SU-DHL-6 (cell line): ENCODE results near the gene IKZF2.

Experiments used
- H2AFZ ChIP-seq: fragments of 200-600 bp; sonication (generic); 2 replicates; pipeline ENCODE4 v1.6.1; 2014; ENCODE audit warnings: low read depth, mild to moderate bottlenecking, moderate library complexity, mixed read lengths, antibody characterized with exemption, low read length; ENCODE audit not compliant: severe bottlenecking
- H3F3A ChIP-seq: fragments of 200-600 bp; shearing (Covaris generic); 2 replicates; pipeline ENCODE4 v1.6.0; 2016; ENCODE audit warnings: antibody characterized with exemption, mild to moderate bottlenecking; ENCODE audit not compliant: insufficient read depth
- H3K27ac ChIP-seq: fragments of 200-600 bp; sonication (generic); 2 replicates; pipeline ENCODE4 v1.5.1; 2016; ENCODE audit warnings: low read depth, mild to moderate bottlenecking, low read length, moderate library complexity, mixed read lengths
- H3K27me3 ChIP-seq: fragments of 200-600 bp; sonication (generic), shearing (Covaris generic); 2 replicates; pipeline ENCODE4 v1.6.0; 2014; ENCODE audit warnings: mild to moderate bottlenecking, low read length
- H3K36me3 ChIP-seq: fragments of 200-600 bp; sonication (generic); 2 replicates; pipeline ENCODE4 v1.6.1; 2014; ENCODE audit warnings: mild to moderate bottlenecking, low read length, mixed read lengths
- H3K4me2 ChIP-seq: fragments of 300-600, 200-600 bp; shearing (Covaris generic), sonication (generic); 2 replicates; pipeline ENCODE4 v1.6.0; 2014; ENCODE audit warnings: low read length, low read depth, mild to moderate bottlenecking; ENCODE audit not compliant: poor library complexity, severe bottlenecking
- H3K4me3 ChIP-seq: fragments of 200-600 bp; sonication (generic); 2 replicates; pipeline ENCODE4 v1.5.1; 2014; ENCODE audit warnings: antibody characterized with exemption, low read length, mild to moderate bottlenecking, mixed read lengths; ENCODE audit not compliant: insufficient read depth, poor library complexity, severe bottlenecking
- H3K79me2 ChIP-seq: fragments of 200-600 bp; sonication (generic); 2 replicates; pipeline ENCODE4 v1.6.1; 2014; ENCODE audit warnings: mild to moderate bottlenecking, low read length, moderate library complexity; ENCODE audit not compliant: insufficient read depth
- H3K9ac ChIP-seq: fragments of 200-600 bp; sonication (generic); 2 replicates; pipeline ENCODE4 v1.7.0; 2014; ENCODE audit warnings: mild to moderate bottlenecking, low read length
- H3K9me2 ChIP-seq: fragments of 200-600 bp; sonication (generic); replicated peaks from 2 replicates; pipeline ENCODE4 v1.6.1; 2014; ENCODE audit warnings: low read length; ENCODE audit not compliant: insufficient read depth
- H3K9me3 ChIP-seq: fragments of 200-600 bp; sonication (generic); 2 replicates; pipeline ENCODE4 v1.6.1; 2014; ENCODE audit warnings: low read length, mixed read lengths; ENCODE audit not compliant: insufficient read depth
- H4K20me1 ChIP-seq: fragments of 200-600 bp; sonication (generic); 2 replicates; pipeline ENCODE4 v1.6.1; 2014; ENCODE audit warnings: low read depth, mild to moderate bottlenecking, antibody characterized with exemption, low read length, moderate library complexity, mixed read lengths
- CTCF ChIP-seq: fragments of 200-600 bp; sonication (generic); IDR thresholded peaks from one replicate; pipeline ENCODE4 v1.5.1; 2017; ENCODE audit warnings: antibody characterized with exemption, mild to moderate bottlenecking, low read length, moderate library complexity; ENCODE audit not compliant: insufficient read depth, poor library complexity, severe bottlenecking
- EZH2phosphoT487 ChIP-seq: fragments of 200-600 bp; sonication (generic), shearing (Covaris generic); conservative IDR thresholded peaks from 2 replicates; pipeline ENCODE4 v1.6.1; 2018; ENCODE audit warnings: mild to moderate bottlenecking, antibody characterized with exemption, low read length, moderate library complexity, mixed read lengths

The IKZF2 gene

GRCh38 chr2:212957624-212958023, 193.8 kb downstream of the IKZF2 start:
- Histone ChIP-seq H3K27ac (no peak overlapping the region), H4K20me1 (no peaks in the 10 kb centered on the region), H3K36me3 (0 out of 2 replicates have a peak, but pooled peaks cover 3% of the 10 kb centered on the region), H3K9ac (no peak overlapping the region), H3K79me2 (no peaks in the 10 kb centered on the region), H3K9me2 (no peaks in the 10 kb centered on the region), H3K27me3 (no peaks in the 10 kb centered on the region), H3F3A (no peaks in the 10 kb centered on the region), H3K4me2 (no peak overlapping the region), H3K9me3 (no peaks in the 10 kb centered on the region), H3K4me3 (no peak overlapping the region), H2AFZ (no peak overlapping the region)
- TF ChIP-seq CTCF (no peak), EZH2phosphoT487 (no peak)

- no peaks in the 10 kb centered on the region for H3K27me3 ChIP-seq
- H2AFZ ChIP-seq: no peak overlapping the region
- no peaks in the 10 kb centered on the region for H3F3A ChIP-seq
- no peak overlapping the region for H3K9ac ChIP-seq
- no peaks in the 10 kb centered on the region for H3K9me2 ChIP-seq
- H3K36me3 ChIP-seq: no peaks in the 10 kb centered on the region
- no peaks in the 10 kb centered on the region for H3K9me3 ChIP-seq
- no peaks in the 10 kb centered on the region for H4K20me1 ChIP-seq
- TF ChIP-seq CTCF (no peak), EZH2phosphoT487 (no peak)
- no peak overlapping the region for H3K4me2 ChIP-seq
- H3K79me2 ChIP-seq: no peaks in the 10 kb centered on the region
- H3K27ac ChIP-seq: no peak overlapping the region
- H3K4me3 ChIP-seq: no peak overlapping the region
Measured at GRCh38 chr2:212956665-212957607, 194.5 kb downstream of the IKZF2 start.

GRCh38 chr2:212953170-212953920, 198.1 kb downstream of the IKZF2 start:
- H3K4me3 ChIP-seq: no peak overlapping the region
- no peaks in the 10 kb centered on the region for H3F3A ChIP-seq
- H3K9ac ChIP-seq: no peak overlapping the region
- H3K79me2 ChIP-seq: no peaks in the 10 kb centered on the region
- no peaks in the 10 kb centered on the region for H4K20me1 ChIP-seq
- H3K27me3 ChIP-seq: no peaks in the 10 kb centered on the region
- H3K9me3 ChIP-seq: no peaks in the 10 kb centered on the region
- no peak overlapping the region for H3K4me2 ChIP-seq
- TF ChIP-seq CTCF (no peak), EZH2phosphoT487 (no peak)
- no peak overlapping the region for H3K27ac ChIP-seq
- H3K36me3 ChIP-seq: no peaks in the 10 kb centered on the region
- H3K9me2 ChIP-seq: no peaks in the 10 kb centered on the region
- no peak overlapping the region for H2AFZ ChIP-seq
